ENCODE data around the gene OSMR.

- TF ChIP-seq EP300 (IDR thresholded peaks at IDR 0.05; ENCODE audit: low read depth), result no peak
- no peak for TF ChIP-seq POLR2AphosphoS5 (IDR thresholded peaks at IDR 0.05)
- TF ChIP-seq CTCF (IDR thresholded peaks at IDR 0.05), result no peak
These were observed 2.1 kb upstream of the OSMR start for GRCh38 chr5:38843665-38844064.

Measured in transverse colon (tissue), 4 donors.